ENCODE results near the gene FAM168A. TPM values are rescaled to one million over a fixed set of nuclear protein-coding genes. Genes with fewer than 3 reads are reported as not detected.

Gene FAM168A
- total RNA-seq, 2 experiments from 2014 or later = 10.1 to 23.7 TPM

GRCh38 chr11:73539506-73540084 is 58.3 kb downstream of the FAM168A start:
- no peaks in the 10 kb centered on the region for H3K79me2 ChIP-seq (ENCODE audit: insufficient read depth, low read depth, low read length)

GRCh38 chr11:73538381-73538872 is 59.5 kb downstream of the FAM168A start:
- no peaks in the 10 kb centered on the region for H4K20me1 ChIP-seq (ENCODE audit: insufficient read depth, low read length)
- no peak overlapping the region for H3K4me3 ChIP-seq (ENCODE audit: low read depth, low read length, poor library complexity, severe bottlenecking)
- peak overlapping the region; percentile 45 for H3K4me2 ChIP-seq (ENCODE audit: low read length)
- POLR2A ChIA-PET = interaction anchor here (0.7 kb wide), 1 partner anchor 25 kb away, joined by 3 read pairs; no protein-coding TSS in a partner anchor
- no peaks in the 10 kb centered on the region for H3K9me3 ChIP-seq (ENCODE audit: low read length)
- BruUV-seq (replicated peaks) = no TSS peak
- H3K4me1 ChIP-seq (ENCODE audit: insufficient read depth, low read length, poor library complexity, severe bottlenecking) = peaks cover 11% of the 10 kb centered on the region
- H2AFZ ChIP-seq (ENCODE audit: low read length) = no peak overlapping the region
- H3K36me3 ChIP-seq (ENCODE audit: insufficient read depth, low read length) = no peaks in the 10 kb centered on the region; the same call in 1 of the 2 replicates
- CTCF ChIA-PET (ENCODE audit: unreplicated experiment) = no interaction called here
- no peak for TF ChIP-seq CTCF (conservative IDR thresholded peaks at IDR 0.05; ENCODE audit: low read length)
- TF ChIP-seq EZH2phosphoT487 (IDR thresholded peaks at IDR 0.05; ENCODE audit: borderline replicate concordance, low read depth, low read length) = no peak
- H3K9me2 ChIP-seq (ENCODE audit: insufficient read depth, low read length) = no peaks in the 10 kb centered on the region
- no peaks in the 10 kb centered on the region for H3K79me2 ChIP-seq (ENCODE audit: insufficient read depth, low read depth, low read length)
- peak overlapping the region; percentile 1 for H3K27ac ChIP-seq (ENCODE audit: low read depth, low read length, poor library complexity, severe bottlenecking)
- intact Hi-C loops (cut with micrococcal nuclease; ENCODE audit: unreplicated experiment) = no loop called here
- DNase-seq (ENCODE audit: low spot score) = peak; percentile 24

More at GRCh38 chr11:73539506-73540084, 58.3 kb downstream of the FAM168A start:
- no peak for TF ChIP-seq EZH2phosphoT487 (IDR thresholded peaks at IDR 0.05; ENCODE audit: borderline replicate concordance, low read depth, low read length)
- no peak for TF ChIP-seq CTCF (conservative IDR thresholded peaks at IDR 0.05; ENCODE audit: low read length)
- no peaks in the 10 kb centered on the region for H3K9me2 ChIP-seq (ENCODE audit: insufficient read depth, low read length)
- intact Hi-C loops (cut with micrococcal nuclease; ENCODE audit: unreplicated experiment) = no loop called here
- H2AFZ ChIP-seq (ENCODE audit: low read length) = no peak overlapping the region
- no peaks in the 10 kb centered on the region; the same call in 1 of the 2 replicates for H3K36me3 ChIP-seq (ENCODE audit: insufficient read depth, low read length)
- H4K20me1 ChIP-seq (ENCODE audit: insufficient read depth, low read length) = no peaks in the 10 kb centered on the region
- ChIA-PET CTCF (ENCODE audit: unreplicated experiment) (no interaction called here), POLR2A (interaction anchor here (0.6 kb wide), 1 partner anchor 59 kb away, joined by 7 read pairs; no protein-coding TSS in a partner anchor)
- H3K4me1 ChIP-seq (ENCODE audit: insufficient read depth, low read length, poor library complexity, severe bottlenecking) = peaks cover 11% of the 10 kb centered on the region
- H3K4me3 ChIP-seq (ENCODE audit: low read depth, low read length, poor library complexity, severe bottlenecking) = no peak overlapping the region
- H3K27ac ChIP-seq (ENCODE audit: low read depth, low read length, poor library complexity, severe bottlenecking) = no peak overlapping the region
- no TSS peak for BruUV-seq (replicated peaks)
- no peak overlapping the region for H3K4me2 ChIP-seq (ENCODE audit: low read length)
- no peaks in the 10 kb centered on the region for H3K9me3 ChIP-seq (ENCODE audit: low read length)
- no peak for DNase-seq (ENCODE audit: low spot score)

GRCh38 chr11:73537969-73538368 is 59.9 kb downstream of the FAM168A start:
- intact Hi-C loops (cut with micrococcal nuclease; ENCODE audit: unreplicated experiment) = no loop called here
- peaks cover 11% of the 10 kb centered on the region for H3K4me1 ChIP-seq (ENCODE audit: insufficient read depth, low read length, poor library complexity, severe bottlenecking)
- CTCF ChIA-PET (ENCODE audit: unreplicated experiment) = no interaction called here
- BruUV-seq (replicated peaks) = no TSS peak
- H3K36me3 ChIP-seq (ENCODE audit: insufficient read depth, low read length) = no peaks in the 10 kb centered on the region; the same call in 1 of the 2 replicates
- H3K4me3 ChIP-seq (ENCODE audit: low read depth, low read length, poor library complexity, severe bottlenecking) = no peak overlapping the region
- H3K79me2 ChIP-seq (ENCODE audit: insufficient read depth, low read depth, low read length) = no peaks in the 10 kb centered on the region
- no peak for DNase-seq (ENCODE audit: low spot score)
- H3K4me2 ChIP-seq (ENCODE audit: low read length) = peak overlapping the region; percentile 45; the same call in 1 of the 2 replicates
- H4K20me1 ChIP-seq (ENCODE audit: insufficient read depth, low read length) = no peaks in the 10 kb centered on the region
- no peaks in the 10 kb centered on the region for H3K9me3 ChIP-seq (ENCODE audit: low read length)
- TF ChIP-seq CTCF (conservative IDR thresholded peaks at IDR 0.05; ENCODE audit: low read length) = no peak
- no peak for TF ChIP-seq EZH2phosphoT487 (IDR thresholded peaks at IDR 0.05; ENCODE audit: borderline replicate concordance, low read depth, low read length)
- no peak overlapping the region for H2AFZ ChIP-seq (ENCODE audit: low read length)
- POLR2A ChIA-PET = interaction anchor here (0.6 to 0.7 kb wide), 2 partner anchors 25 to 136 kb away, joined by 3 read pairs; no protein-coding TSS in a partner anchor
- no peak overlapping the region for H3K27ac ChIP-seq (ENCODE audit: low read depth, low read length, poor library complexity, severe bottlenecking)
- no peaks in the 10 kb centered on the region for H3K9me2 ChIP-seq (ENCODE audit: insufficient read depth, low read length)
